ENCODE measurements around the gene UMPS.
"Not testable (repeated sequence)": the region's sequence is repeated elsewhere in the genome, so short reads cannot be mapped to it uniquely, and the experiment has no call there.

GRCh38 chr3:124707223-124707622 lies 23.0 kb upstream of the UMPS start:
- TF ChIP-seq, protein P1, sequence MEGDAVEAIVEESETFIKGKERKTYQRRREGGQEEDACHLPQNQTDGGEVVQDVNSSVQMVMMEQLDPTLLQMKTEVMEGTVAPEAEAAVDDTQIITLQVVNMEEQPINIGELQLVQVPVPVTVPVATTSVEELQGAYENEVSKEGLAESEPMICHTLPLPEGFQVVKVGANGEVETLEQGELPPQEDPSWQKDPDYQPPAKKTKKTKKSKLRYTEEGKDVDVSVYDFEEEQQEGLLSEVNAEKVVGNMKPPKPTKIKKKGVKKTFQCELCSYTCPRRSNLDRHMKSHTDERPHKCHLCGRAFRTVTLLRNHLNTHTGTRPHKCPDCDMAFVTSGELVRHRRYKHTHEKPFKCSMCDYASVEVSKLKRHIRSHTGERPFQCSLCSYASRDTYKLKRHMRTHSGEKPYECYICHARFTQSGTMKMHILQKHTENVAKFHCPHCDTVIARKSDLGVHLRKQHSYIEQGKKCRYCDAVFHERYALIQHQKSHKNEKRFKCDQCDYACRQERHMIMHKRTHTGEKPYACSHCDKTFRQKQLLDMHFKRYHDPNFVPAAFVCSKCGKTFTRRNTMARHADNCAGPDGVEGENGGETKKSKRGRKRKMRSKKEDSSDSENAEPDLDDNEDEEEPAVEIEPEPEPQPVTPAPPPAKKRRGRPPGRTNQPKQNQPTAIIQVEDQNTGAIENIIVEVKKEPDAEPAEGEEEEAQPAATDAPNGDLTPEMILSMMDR (IDR thresholded peaks at IDR 0.05; ENCODE audit: insufficient read depth, low read depth, low read length): not testable (repeated sequence)
- not testable (repeated sequence) for TF ChIP-seq EZH2 (IDR thresholded peaks at IDR 0.05; ENCODE audit: insufficient read depth, low read length)
